Measurements from ENCODE around the gene WIPF2. TPM values are rescaled to one million over a fixed set of nuclear protein-coding genes. Genes with fewer than 3 reads are reported as not detected.
A peak's percentile ranks its signal among the peaks of the same experiment; 100 is the strongest.

WIPF2 gene
- total and polyA plus RNA-seq, 4 donors: 10.7 to 54.3 (median 31.2) TPM

GRCh38 chr17:40309031-40309948 is 90.2 kb downstream of the WIPF2 start, which contains the start of gene RARA:
Gene RARA, plus strand, starts transcription at chr17:40309180. Its CDS starts 22,039 bp downstream, at chr17:40331219.
- Histone ChIP-seq H3K36me3 (ENCODE audit: control insufficient read depth, insufficient read depth, low read length) (no peaks in the 10 kb centered on the region), H3K27me3 (ENCODE audit: control insufficient read depth, insufficient read depth, low read length) (no peaks in the 10 kb centered on the region), H3K4me1 (ENCODE audit: control insufficient read depth, insufficient read depth, low read length) (peaks cover 85% of the 10 kb centered on the region), H3K9me3 (ENCODE audit: control insufficient read depth, insufficient read depth, low read length) (no peaks in the 10 kb centered on the region), H3K4me3 (ENCODE audit: low read depth, low read length) (peak within 1 kb of the TSS; percentile 72), H3K27ac (ENCODE audit: low read depth, low read length) (peak within 1 kb of the TSS; percentile 94)
- 0% methylated on average over 7 of the region's 20 CpGs for WGBS (ENCODE audit: insufficient coverage)
- DNase-seq (ENCODE audit: low read depth in 4 of 6, low spot score in 6 of 6): peak in 3 of 6 donors; percentile 65 to 91 (median 87)

- H3K27me3 ChIP-seq (ENCODE audit: control insufficient read depth, insufficient read depth, low read length): no peaks in the 10 kb centered on the region
- H3K36me3 ChIP-seq (ENCODE audit: control insufficient read depth, insufficient read depth, low read length): no peaks in the 10 kb centered on the region
- DNase-seq (ENCODE audit: low read depth in 4 of 6, low spot score in 6 of 6): peak in 1 of 6 donors; percentile 17
- 43% methylated on average over 1 of the region's 2 CpGs for WGBS (ENCODE audit: insufficient coverage)
- H3K4me3 ChIP-seq (ENCODE audit: low read depth, low read length): peak overlapping the region; percentile 72
- peaks cover 84% of the 10 kb centered on the region for H3K4me1 ChIP-seq (ENCODE audit: control insufficient read depth, insufficient read depth, low read length)
- H3K9me3 ChIP-seq (ENCODE audit: control insufficient read depth, insufficient read depth, low read length): no peaks in the 10 kb centered on the region
- peak overlapping the region; percentile 94 for H3K27ac ChIP-seq (ENCODE audit: low read depth, low read length)
These were observed 90.9 kb downstream of the WIPF2 start for GRCh38 chr17:40309949-40310510.

DNA sequence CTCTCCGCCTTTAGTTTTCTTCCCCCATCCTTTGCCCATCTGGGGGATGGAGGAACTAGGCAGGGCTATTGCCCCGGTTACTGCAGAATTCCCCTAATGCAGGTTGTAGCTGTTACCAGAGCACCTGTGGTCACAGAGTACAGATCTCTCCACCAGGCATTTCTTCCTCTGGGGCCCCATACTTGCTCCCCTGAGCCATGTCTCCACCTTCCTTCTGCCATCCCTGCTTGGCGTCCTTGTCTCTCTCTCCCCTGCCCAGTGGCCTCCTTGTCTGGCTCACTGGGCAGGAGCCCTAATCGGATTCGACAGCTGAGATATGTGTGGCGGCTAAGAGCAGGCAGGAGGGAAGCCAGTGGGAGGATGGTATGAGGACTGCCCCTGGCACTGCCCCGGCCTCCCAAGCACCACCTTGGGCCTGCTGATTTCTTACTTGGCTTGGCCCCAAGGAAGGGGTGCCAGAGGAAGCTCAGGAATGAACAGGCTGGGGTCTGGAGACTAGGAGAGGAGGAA is 91.8 kb downstream of the WIPF2 start:
- Histone ChIP-seq H3K27ac (ENCODE audit: low read depth, low read length) (peak overlapping the region; percentile 94), H3K36me3 (ENCODE audit: control insufficient read depth, insufficient read depth, low read length) (no peaks in the 10 kb centered on the region), H3K4me3 (ENCODE audit: low read depth, low read length) (peak overlapping the region; percentile 72), H3K4me1 (ENCODE audit: control insufficient read depth, insufficient read depth, low read length) (peaks cover 90% of the 10 kb centered on the region), H3K27me3 (ENCODE audit: control insufficient read depth, insufficient read depth, low read length) (no peaks in the 10 kb centered on the region), H3K9me3 (ENCODE audit: control insufficient read depth, insufficient read depth, low read length) (no peaks in the 10 kb centered on the region)
- whole genome bisulfite sequencing (ENCODE audit: insufficient coverage): 36% methylated on average over 2 of the region's 7 CpGs
- DNase-seq (ENCODE audit: low read depth in 4 of 6, low spot score in 6 of 6): peak in 2 of 6 donors; percentile 52 to 62

DNA sequence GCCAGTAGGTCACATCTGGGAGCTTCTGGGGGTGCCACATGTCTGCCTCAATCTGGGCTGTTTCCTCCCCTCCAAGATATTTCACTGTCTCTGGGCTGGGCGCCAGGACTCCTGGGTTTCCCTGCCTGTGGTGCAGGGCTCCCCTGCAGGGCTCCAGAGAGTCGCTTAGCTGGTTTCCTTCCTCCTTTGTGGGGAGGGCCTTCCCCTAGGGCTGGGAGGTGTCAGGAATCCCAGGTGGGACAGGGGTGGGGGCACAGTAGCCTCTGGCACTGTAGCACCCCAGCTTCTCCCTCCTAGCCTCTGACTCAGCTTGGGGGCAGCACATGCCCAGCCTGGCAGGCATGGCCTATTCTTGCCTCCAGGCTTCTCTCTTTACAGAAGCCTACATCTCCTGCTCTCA is 92.5 kb downstream of the WIPF2 start:
- peak in 1 of 6 donors; percentile 63 for DNase-seq (ENCODE audit: low read depth in 4 of 6, low spot score in 6 of 6)
- Histone ChIP-seq H3K27ac (ENCODE audit: low read depth, low read length) (peak overlapping the region; percentile 94), H3K36me3 (ENCODE audit: control insufficient read depth, insufficient read depth, low read length) (no peaks in the 10 kb centered on the region), H3K9me3 (ENCODE audit: control insufficient read depth, insufficient read depth, low read length) (no peaks in the 10 kb centered on the region), H3K4me1 (ENCODE audit: control insufficient read depth, insufficient read depth, low read length) (peaks cover 93% of the 10 kb centered on the region), H3K27me3 (ENCODE audit: control insufficient read depth, insufficient read depth, low read length) (no peaks in the 10 kb centered on the region), H3K4me3 (ENCODE audit: low read depth, low read length) (no peak overlapping the region)
- 43% methylated on average over 1 of the region's 2 CpGs for WGBS (ENCODE audit: insufficient coverage)

- H3K27me3 ChIP-seq (ENCODE audit: control insufficient read depth, insufficient read depth, low read length): no peaks in the 10 kb centered on the region
- H3K4me1 ChIP-seq (ENCODE audit: control insufficient read depth, insufficient read depth, low read length): peaks cover 93% of the 10 kb centered on the region
- H3K9me3 ChIP-seq (ENCODE audit: control insufficient read depth, insufficient read depth, low read length): no peaks in the 10 kb centered on the region
- H3K4me3 ChIP-seq (ENCODE audit: low read depth, low read length): no peak overlapping the region
- peak in 1 of 6 donors; percentile 76 for DNase-seq (ENCODE audit: low read depth in 4 of 6, low spot score in 6 of 6)
- H3K27ac ChIP-seq (ENCODE audit: low read depth, low read length): peak overlapping the region; percentile 94
- no peaks in the 10 kb centered on the region for H3K36me3 ChIP-seq (ENCODE audit: control insufficient read depth, insufficient read depth, low read length)
- 44% methylated on average over 5 of the region's 7 CpGs for WGBS (ENCODE audit: insufficient coverage)
These were observed 93.1 kb downstream of the WIPF2 start for GRCh38 chr17:40312131-40312731.

GRCh38 chr17:40312893-40313667 is 94.0 kb downstream of the WIPF2 start:
- peaks cover 93% of the 10 kb centered on the region for H3K4me1 ChIP-seq (ENCODE audit: control insufficient read depth, insufficient read depth, low read length)
- peak overlapping the region; percentile 94 for H3K27ac ChIP-seq (ENCODE audit: low read depth, low read length)
- H3K9me3 ChIP-seq (ENCODE audit: control insufficient read depth, insufficient read depth, low read length): no peaks in the 10 kb centered on the region
- no peak overlapping the region for H3K4me3 ChIP-seq (ENCODE audit: low read depth, low read length)
- no peaks in the 10 kb centered on the region for H3K36me3 ChIP-seq (ENCODE audit: control insufficient read depth, insufficient read depth, low read length)
- no peaks in the 10 kb centered on the region for H3K27me3 ChIP-seq (ENCODE audit: control insufficient read depth, insufficient read depth, low read length)
- WGBS (ENCODE audit: insufficient coverage): 37% methylated on average over 2 of the region's 4 CpGs
- no peak for DNase-seq (ENCODE audit: low read depth in 4 of 6, low spot score in 6 of 6)

DNA sequence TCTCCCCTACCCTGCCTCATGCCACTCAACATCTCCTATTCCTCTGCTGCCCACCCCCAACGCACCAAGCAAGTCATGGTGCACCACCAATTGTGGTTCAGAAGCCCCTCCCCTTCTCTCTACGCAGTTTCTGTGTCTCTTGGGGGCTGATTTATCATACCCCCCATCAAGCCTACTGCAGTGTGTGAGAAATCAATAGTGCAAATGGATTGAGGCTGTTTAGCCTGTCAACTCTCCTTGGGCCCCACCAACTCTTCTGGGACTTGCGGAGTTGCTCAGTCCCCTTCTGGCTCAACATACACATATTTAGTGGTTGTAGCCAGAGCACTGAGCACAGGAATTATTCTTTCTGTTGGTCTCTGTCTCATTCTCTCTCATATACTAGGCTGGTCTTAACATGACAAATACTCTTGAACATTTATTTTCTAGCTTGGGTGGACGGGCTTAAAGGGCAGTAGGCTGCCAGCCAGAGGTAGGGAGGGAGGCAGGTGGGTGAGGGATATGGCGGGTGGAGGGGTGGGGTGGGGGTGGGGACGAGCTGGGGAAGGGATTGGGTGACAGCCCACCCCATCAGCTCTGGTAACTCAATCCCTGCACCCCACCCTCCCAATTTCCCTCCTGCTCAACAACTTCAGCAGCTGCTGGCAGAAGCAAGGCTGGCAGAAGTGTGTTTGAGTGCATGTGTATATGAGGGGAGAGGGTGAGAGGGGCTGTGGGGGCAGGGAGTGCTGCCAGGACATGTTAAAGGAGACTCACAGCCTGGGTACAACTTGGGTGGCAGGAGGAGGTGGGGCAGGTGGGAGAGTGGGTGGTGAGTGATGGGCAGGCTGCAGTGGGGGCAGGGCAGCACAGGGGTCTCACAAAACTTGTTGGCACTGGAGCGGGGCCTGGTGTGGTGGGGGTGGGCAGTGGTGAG is 94.8 kb downstream of the WIPF2 start:
- 71% methylated on average over 1 of the region's 7 CpGs for WGBS (ENCODE audit: insufficient coverage)
- Histone ChIP-seq H3K27me3 (ENCODE audit: control insufficient read depth, insufficient read depth, low read length) (no peaks in the 10 kb centered on the region), H3K4me1 (ENCODE audit: control insufficient read depth, insufficient read depth, low read length) (peaks cover 98% of the 10 kb centered on the region), H3K4me3 (ENCODE audit: low read depth, low read length) (no peak overlapping the region), H3K27ac (ENCODE audit: low read depth, low read length) (peak overlapping the region; percentile 16), H3K9me3 (ENCODE audit: control insufficient read depth, insufficient read depth, low read length) (no peaks in the 10 kb centered on the region), H3K36me3 (ENCODE audit: control insufficient read depth, insufficient read depth, low read length) (peaks cover 7% of the 10 kb centered on the region)
- peak in 2 of 6 donors; percentile 27 to 64 for DNase-seq (ENCODE audit: low read depth in 4 of 6, low spot score in 6 of 6)

DNA sequence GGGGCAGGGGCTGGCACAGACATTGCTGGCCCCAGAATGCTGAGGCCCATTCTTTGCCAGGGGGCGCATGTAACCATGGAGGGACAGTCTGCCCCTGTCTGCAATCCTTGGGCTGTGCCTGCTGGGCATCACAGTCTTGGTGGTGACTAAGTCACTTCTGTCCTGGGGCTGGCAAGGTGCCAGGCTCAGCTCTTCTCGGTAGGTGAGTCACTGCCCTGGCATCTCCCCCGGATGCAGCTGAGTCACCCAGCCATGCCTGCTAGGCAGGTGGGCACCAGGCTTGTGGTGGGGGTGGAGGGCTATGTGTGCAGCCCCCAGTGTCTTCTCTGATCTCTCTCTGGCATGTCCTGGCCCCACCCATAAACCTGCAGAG is 95.5 kb downstream of the WIPF2 start:
- no peaks in the 10 kb centered on the region for H3K27me3 ChIP-seq (ENCODE audit: control insufficient read depth, insufficient read depth, low read length)
- peaks cover 97% of the 10 kb centered on the region for H3K4me1 ChIP-seq (ENCODE audit: control insufficient read depth, insufficient read depth, low read length)
- no peaks in the 10 kb centered on the region for H3K9me3 ChIP-seq (ENCODE audit: control insufficient read depth, insufficient read depth, low read length)
- no peak overlapping the region for H3K4me3 ChIP-seq (ENCODE audit: low read depth, low read length)
- peaks cover 7% of the 10 kb centered on the region for H3K36me3 ChIP-seq (ENCODE audit: control insufficient read depth, insufficient read depth, low read length)
- H3K27ac ChIP-seq (ENCODE audit: low read depth, low read length): no peak overlapping the region
- 36% methylated on average over 3 of the region's 3 CpGs for WGBS (ENCODE audit: insufficient coverage)
- peak in 1 of 6 donors; percentile 80 for DNase-seq (ENCODE audit: low read depth in 4 of 6, low spot score in 6 of 6)
